ENCODE data around the gene NXN. TPM values are rescaled to one million over a fixed set of nuclear protein-coding genes. Genes with fewer than 3 reads are reported as not detected.

NXN gene
- polyA plus RNA-seq, 1 donor from 2014 or later = 14.8 TPM

- Histone ChIP-seq H3K27ac (ENCODE audit: low read length) (no peak overlapping the region), H3F3A (ENCODE audit: insufficient read depth, low read length, poor library complexity, severe bottlenecking) (no peaks in the 10 kb centered on the region), H2AFZ (ENCODE audit: low read depth, low read length) (no peak overlapping the region), H4K20me1 (ENCODE audit: insufficient read depth) (no peaks in the 10 kb centered on the region), H3K79me2 (replicated peaks; ENCODE audit: insufficient read depth, low read length) (peaks cover 5% of the 10 kb centered on the region), H3K4me2 (ENCODE audit: low read length) (no peak overlapping the region), H3K9me2 (ENCODE audit: insufficient read depth, low read length) (no peaks in the 10 kb centered on the region), H3K36me3 (ENCODE audit: insufficient read depth, low read length) (no peaks in the 10 kb centered on the region), H3K9ac (ENCODE audit: low read length) (no peak overlapping the region), H3K9me3 (ENCODE audit: low read length) (no peaks in the 10 kb centered on the region), H3K4me3 (ENCODE audit: low read length) (no peak overlapping the region), H3K27me3 (ENCODE audit: insufficient read depth, low read depth, low read length) (no peaks in the 10 kb centered on the region)
- no peak for TF ChIP-seq MXI1 (conservative IDR thresholded peaks at IDR 0.05; ENCODE audit: poor library complexity, severe bottlenecking)
- no peak for TF ChIP-seq EZH2 (IDR thresholded peaks at IDR 0.05; ENCODE audit: borderline replicate concordance, insufficient read depth, low read length, poor library complexity, severe bottlenecking)
- TF ChIP-seq RAD21 (conservative IDR thresholded peaks at IDR 0.05) = no peak
- no peak for TF ChIP-seq CTCF (IDR thresholded peaks at IDR 0.05; ENCODE audit: poor library complexity, severe bottlenecking)
- TF ChIP-seq POLR2AphosphoS5 (IDR thresholded peaks at IDR 0.05) = no peak
- no peak for TF ChIP-seq TAF1 (IDR thresholded peaks at IDR 0.05; ENCODE audit: low read depth)
- TF ChIP-seq, protein P1, sequence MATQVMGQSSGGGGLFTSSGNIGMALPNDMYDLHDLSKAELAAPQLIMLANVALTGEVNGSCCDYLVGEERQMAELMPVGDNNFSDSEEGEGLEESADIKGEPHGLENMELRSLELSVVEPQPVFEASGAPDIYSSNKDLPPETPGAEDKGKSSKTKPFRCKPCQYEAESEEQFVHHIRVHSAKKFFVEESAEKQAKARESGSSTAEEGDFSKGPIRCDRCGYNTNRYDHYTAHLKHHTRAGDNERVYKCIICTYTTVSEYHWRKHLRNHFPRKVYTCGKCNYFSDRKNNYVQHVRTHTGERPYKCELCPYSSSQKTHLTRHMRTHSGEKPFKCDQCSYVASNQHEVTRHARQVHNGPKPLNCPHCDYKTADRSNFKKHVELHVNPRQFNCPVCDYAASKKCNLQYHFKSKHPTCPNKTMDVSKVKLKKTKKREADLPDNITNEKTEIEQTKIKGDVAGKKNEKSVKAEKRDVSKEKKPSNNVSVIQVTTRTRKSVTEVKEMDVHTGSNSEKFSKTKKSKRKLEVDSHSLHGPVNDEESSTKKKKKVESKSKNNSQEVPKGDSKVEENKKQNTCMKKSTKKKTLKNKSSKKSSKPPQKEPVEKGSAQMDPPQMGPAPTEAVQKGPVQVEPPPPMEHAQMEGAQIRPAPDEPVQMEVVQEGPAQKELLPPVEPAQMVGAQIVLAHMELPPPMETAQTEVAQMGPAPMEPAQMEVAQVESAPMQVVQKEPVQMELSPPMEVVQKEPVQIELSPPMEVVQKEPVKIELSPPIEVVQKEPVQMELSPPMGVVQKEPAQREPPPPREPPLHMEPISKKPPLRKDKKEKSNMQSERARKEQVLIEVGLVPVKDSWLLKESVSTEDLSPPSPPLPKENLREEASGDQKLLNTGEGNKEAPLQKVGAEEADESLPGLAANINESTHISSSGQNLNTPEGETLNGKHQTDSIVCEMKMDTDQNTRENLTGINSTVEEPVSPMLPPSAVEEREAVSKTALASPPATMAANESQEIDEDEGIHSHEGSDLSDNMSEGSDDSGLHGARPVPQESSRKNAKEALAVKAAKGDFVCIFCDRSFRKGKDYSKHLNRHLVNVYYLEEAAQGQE (IDR thresholded peaks at IDR 0.05; ENCODE audit: borderline replicate concordance) = no peak
- no peak for TF ChIP-seq EP300 (conservative IDR thresholded peaks at IDR 0.05; ENCODE audit: poor library complexity, severe bottlenecking)
- TF ChIP-seq SMC3 (conservative IDR thresholded peaks at IDR 0.05; ENCODE audit: poor library complexity) = no peak
These were observed 79.1 kb downstream of the NXN start for GRCh38 chr17:900336-900934.

- Histone ChIP-seq H3F3A (ENCODE audit: insufficient read depth, low read length, poor library complexity, severe bottlenecking) (no peaks in the 10 kb centered on the region), H3K79me2 (replicated peaks; ENCODE audit: insufficient read depth, low read length) (peaks cover under 1% of the 10 kb centered on the region), H3K36me3 (ENCODE audit: insufficient read depth, low read length) (no peaks in the 10 kb centered on the region), H4K20me1 (ENCODE audit: insufficient read depth) (no peaks in the 10 kb centered on the region), H3K9me2 (ENCODE audit: insufficient read depth, low read length) (no peaks in the 10 kb centered on the region), H3K27me3 (ENCODE audit: insufficient read depth, low read depth, low read length) (no peaks in the 10 kb centered on the region), H3K4me3 (ENCODE audit: low read length) (no peak overlapping the region), H3K9ac (ENCODE audit: low read length) (no peak overlapping the region), H3K9me3 (ENCODE audit: low read length) (no peaks in the 10 kb centered on the region), H3K27ac (ENCODE audit: low read length) (no peak overlapping the region), H3K4me2 (ENCODE audit: low read length) (no peak overlapping the region), H2AFZ (ENCODE audit: low read depth, low read length) (no peak overlapping the region)
- TF ChIP-seq CTCF (IDR thresholded peaks at IDR 0.05; ENCODE audit: poor library complexity, severe bottlenecking) (no peak), EP300 (conservative IDR thresholded peaks at IDR 0.05; ENCODE audit: poor library complexity, severe bottlenecking) (no peak), RAD21 (conservative IDR thresholded peaks at IDR 0.05) (no peak), SMC3 (conservative IDR thresholded peaks at IDR 0.05; ENCODE audit: poor library complexity) (no peak), POLR2AphosphoS5 (IDR thresholded peaks at IDR 0.05) (no peak), MXI1 (conservative IDR thresholded peaks at IDR 0.05; ENCODE audit: poor library complexity, severe bottlenecking) (no peak), EZH2 (IDR thresholded peaks at IDR 0.05; ENCODE audit: borderline replicate concordance, insufficient read depth, low read length, poor library complexity, severe bottlenecking) (no peak), TAF1 (IDR thresholded peaks at IDR 0.05; ENCODE audit: low read depth) (no peak)
- TF ChIP-seq, protein P1 (IDR thresholded peaks at IDR 0.05; ENCODE audit: borderline replicate concordance) = no peak
These were observed 81.5 kb downstream of the NXN start for GRCh38 chr17:897970-898619.
